ENCODE measurements around the gene PDE4C.

DNA sequence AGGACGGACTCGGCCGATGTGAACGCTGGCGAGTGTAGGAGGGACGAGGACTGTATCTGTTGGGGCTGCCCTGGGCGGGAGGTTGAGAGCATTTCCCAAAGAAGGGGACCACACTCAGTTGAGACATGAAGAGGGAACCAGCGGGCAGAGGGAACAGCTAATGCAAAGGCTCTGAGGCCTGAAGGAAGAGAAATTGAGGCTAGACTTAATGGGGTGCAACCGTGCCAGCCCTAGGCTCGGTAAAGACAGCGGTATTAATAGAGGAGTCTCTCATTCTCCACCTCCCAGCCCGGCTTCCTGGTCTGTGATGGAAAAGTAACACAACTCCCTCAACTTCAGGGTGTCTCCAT is 32.1 kb downstream of the PDE4C start:
- TF ChIP-seq, protein P1, sequence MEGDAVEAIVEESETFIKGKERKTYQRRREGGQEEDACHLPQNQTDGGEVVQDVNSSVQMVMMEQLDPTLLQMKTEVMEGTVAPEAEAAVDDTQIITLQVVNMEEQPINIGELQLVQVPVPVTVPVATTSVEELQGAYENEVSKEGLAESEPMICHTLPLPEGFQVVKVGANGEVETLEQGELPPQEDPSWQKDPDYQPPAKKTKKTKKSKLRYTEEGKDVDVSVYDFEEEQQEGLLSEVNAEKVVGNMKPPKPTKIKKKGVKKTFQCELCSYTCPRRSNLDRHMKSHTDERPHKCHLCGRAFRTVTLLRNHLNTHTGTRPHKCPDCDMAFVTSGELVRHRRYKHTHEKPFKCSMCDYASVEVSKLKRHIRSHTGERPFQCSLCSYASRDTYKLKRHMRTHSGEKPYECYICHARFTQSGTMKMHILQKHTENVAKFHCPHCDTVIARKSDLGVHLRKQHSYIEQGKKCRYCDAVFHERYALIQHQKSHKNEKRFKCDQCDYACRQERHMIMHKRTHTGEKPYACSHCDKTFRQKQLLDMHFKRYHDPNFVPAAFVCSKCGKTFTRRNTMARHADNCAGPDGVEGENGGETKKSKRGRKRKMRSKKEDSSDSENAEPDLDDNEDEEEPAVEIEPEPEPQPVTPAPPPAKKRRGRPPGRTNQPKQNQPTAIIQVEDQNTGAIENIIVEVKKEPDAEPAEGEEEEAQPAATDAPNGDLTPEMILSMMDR (IDR thresholded peaks at IDR 0.05) = no peak
- TF ChIP-seq POLR2AphosphoS5 (IDR thresholded peaks at IDR 0.05) (no peak), POLR2A (IDR thresholded peaks at IDR 0.05) (no peak)
